ENCODE measurements around the gene GLI3. TPM values are rescaled to one million over a fixed set of nuclear protein-coding genes. Genes with fewer than 3 reads are reported as not detected.

Gene GLI3
- total RNA-seq, 1 experiment from 2014 or later = 46.2 TPM

DNA sequence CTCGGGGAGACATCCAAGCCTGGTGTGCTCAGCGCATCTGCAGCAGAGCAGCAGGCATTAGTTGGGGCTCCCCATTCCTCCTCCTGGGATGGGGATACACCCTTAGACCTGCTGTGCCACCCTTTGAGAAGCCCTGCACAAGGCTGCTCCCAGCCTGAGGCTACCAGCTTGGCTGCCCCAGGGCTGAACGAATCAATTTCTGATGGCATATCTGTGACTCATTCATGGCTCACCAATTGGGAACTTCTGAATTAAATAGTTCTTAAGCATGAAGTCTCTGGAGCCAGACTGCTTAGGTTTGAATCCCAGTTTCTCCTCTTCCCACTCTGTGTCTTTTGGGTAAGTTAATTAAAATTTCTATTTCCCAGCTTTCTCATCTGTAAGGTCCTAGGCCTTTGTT lies 16.3 kb upstream of the GLI3 start:
- ATAC-seq (no peak), DNase-seq (ENCODE audit: low spot score) (no peak)
- Mint-ChIP-seq H3K36me3 (peaks cover 17% of the 10 kb centered on the region; the same call in 1 of the 2 replicates), H3K4me1 (no peaks in the 10 kb centered on the region), H3K27ac (no peak overlapping the region), H3K27me3 (ENCODE audit: low read depth) (no peaks in the 10 kb centered on the region), H3K9me3 (peaks cover 25% of the 10 kb centered on the region), H3K4me3 (no peak overlapping the region)
- TF ChIP-seq ZNF219 (CRISPR knock-in tag; IDR thresholded peaks at IDR 0.05; ENCODE audit: borderline replicate concordance) (no peak), NFYB (CRISPR knock-in tag; conservative IDR thresholded peaks at IDR 0.05; ENCODE audit: low read depth) (no peak), ZNF317 (CRISPR knock-in tag; IDR thresholded peaks at IDR 0.05; ENCODE audit: borderline replicate concordance, low read depth) (no peak), RORB (CRISPR knock-in tag; IDR thresholded peaks at IDR 0.05) (no peak), ELF4 (CRISPR knock-in tag; IDR thresholded peaks at IDR 0.05; ENCODE audit: low read depth) (no peak), SMAD4 (CRISPR knock-in tag; IDR thresholded peaks at IDR 0.05) (no peak), CBFB (CRISPR knock-in tag; IDR thresholded peaks at IDR 0.05; ENCODE audit: low read depth) (no peak), NFATC4 (CRISPR knock-in tag; IDR thresholded peaks at IDR 0.05) (no peak), NFE2L1 (CRISPR knock-in tag; IDR thresholded peaks at IDR 0.05) (no peak)
- TF ChIP-seq, protein P1, sequence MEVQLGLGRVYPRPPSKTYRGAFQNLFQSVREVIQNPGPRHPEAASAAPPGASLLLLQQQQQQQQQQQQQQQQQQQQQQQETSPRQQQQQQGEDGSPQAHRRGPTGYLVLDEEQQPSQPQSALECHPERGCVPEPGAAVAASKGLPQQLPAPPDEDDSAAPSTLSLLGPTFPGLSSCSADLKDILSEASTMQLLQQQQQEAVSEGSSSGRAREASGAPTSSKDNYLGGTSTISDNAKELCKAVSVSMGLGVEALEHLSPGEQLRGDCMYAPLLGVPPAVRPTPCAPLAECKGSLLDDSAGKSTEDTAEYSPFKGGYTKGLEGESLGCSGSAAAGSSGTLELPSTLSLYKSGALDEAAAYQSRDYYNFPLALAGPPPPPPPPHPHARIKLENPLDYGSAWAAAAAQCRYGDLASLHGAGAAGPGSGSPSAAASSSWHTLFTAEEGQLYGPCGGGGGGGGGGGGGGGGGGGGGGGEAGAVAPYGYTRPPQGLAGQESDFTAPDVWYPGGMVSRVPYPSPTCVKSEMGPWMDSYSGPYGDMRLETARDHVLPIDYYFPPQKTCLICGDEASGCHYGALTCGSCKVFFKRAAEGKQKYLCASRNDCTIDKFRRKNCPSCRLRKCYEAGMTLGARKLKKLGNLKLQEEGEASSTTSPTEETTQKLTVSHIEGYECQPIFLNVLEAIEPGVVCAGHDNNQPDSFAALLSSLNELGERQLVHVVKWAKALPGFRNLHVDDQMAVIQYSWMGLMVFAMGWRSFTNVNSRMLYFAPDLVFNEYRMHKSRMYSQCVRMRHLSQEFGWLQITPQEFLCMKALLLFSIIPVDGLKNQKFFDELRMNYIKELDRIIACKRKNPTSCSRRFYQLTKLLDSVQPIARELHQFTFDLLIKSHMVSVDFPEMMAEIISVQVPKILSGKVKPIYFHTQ (CRISPR knock-in tag; IDR thresholded peaks at IDR 0.05) = no peak
- TF ChIP-seq, protein P2, sequence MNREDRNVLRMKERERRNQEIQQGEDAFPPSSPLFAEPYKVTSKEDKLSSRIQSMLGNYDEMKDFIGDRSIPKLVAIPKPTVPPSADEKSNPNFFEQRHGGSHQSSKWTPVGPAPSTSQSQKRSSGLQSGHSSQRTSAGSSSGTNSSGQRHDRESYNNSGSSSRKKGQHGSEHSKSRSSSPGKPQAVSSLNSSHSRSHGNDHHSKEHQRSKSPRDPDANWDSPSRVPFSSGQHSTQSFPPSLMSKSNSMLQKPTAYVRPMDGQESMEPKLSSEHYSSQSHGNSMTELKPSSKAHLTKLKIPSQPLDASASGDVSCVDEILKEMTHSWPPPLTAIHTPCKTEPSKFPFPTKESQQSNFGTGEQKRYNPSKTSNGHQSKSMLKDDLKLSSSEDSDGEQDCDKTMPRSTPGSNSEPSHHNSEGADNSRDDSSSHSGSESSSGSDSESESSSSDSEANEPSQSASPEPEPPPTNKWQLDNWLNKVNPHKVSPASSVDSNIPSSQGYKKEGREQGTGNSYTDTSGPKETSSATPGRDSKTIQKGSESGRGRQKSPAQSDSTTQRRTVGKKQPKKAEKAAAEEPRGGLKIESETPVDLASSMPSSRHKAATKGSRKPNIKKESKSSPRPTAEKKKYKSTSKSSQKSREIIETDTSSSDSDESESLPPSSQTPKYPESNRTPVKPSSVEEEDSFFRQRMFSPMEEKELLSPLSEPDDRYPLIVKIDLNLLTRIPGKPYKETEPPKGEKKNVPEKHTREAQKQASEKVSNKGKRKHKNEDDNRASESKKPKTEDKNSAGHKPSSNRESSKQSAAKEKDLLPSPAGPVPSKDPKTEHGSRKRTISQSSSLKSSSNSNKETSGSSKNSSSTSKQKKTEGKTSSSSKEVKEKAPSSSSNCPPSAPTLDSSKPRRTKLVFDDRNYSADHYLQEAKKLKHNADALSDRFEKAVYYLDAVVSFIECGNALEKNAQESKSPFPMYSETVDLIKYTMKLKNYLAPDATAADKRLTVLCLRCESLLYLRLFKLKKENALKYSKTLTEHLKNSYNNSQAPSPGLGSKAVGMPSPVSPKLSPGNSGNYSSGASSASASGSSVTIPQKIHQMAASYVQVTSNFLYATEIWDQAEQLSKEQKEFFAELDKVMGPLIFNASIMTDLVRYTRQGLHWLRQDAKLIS (CRISPR knock-in tag; IDR thresholded peaks at IDR 0.05; ENCODE audit: borderline replicate concordance) = no peak
- ChIA-PET POLR2A (interaction anchor here (0.6 kb wide), 1 partner anchor 1505 kb away, joined by 4 read pairs; the partner anchor contains the start of gene BLVRA), CTCF (no interaction called here)

DNA sequence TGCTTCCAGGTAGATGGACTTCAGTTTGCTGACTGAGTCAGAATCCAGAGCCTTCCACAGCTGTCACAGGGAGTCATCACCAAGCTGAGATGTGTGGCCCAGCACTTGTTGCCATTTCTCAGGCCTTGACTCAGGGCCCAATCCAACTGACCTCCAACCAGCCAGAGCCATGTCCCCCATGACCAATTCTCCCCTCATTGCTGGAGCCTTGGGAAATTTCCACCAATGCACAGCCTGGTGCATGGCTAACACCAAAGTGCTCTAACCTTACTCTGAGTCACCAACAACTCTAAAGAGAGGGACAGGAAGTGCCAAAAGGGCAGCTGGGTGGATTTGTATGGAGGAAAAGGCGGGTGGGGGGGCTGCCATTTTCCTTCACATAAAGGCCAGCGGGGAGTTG lies 13.4 kb upstream of the GLI3 start:
- no peak for ATAC-seq
- TF ChIP-seq FOXP1 (CRISPR knock-in tag; IDR thresholded peaks at IDR 0.05; ENCODE audit: borderline replicate concordance) (no peak), ZBTB21 (CRISPR knock-in tag; IDR thresholded peaks at IDR 0.05; ENCODE audit: borderline replicate concordance) (no peak), GTF2I (CRISPR knock-in tag; conservative IDR thresholded peaks at IDR 0.05) (no peak), ZNF317 (CRISPR knock-in tag; IDR thresholded peaks at IDR 0.05; ENCODE audit: borderline replicate concordance, low read depth) (no peak), KAT7 (CRISPR knock-in tag; IDR thresholded peaks at IDR 0.05; ENCODE audit: borderline replicate concordance) (no peak), TEAD4 (CRISPR knock-in tag; IDR thresholded peaks at IDR 0.05) (no peak), ZNF423 (CRISPR knock-in tag; IDR thresholded peaks at IDR 0.05) (no peak), SOX15 (CRISPR knock-in tag; IDR thresholded peaks at IDR 0.05) (no peak), ESRRA (CRISPR knock-in tag; IDR thresholded peaks at IDR 0.05; ENCODE audit: borderline replicate concordance) (no peak), ELF4 (CRISPR knock-in tag; IDR thresholded peaks at IDR 0.05; ENCODE audit: low read depth) (no peak), NR3C1 (CRISPR knock-in tag; conservative IDR thresholded peaks at IDR 0.05; ENCODE audit: low read depth) (no peak)
- TF ChIP-seq, protein P3, sequence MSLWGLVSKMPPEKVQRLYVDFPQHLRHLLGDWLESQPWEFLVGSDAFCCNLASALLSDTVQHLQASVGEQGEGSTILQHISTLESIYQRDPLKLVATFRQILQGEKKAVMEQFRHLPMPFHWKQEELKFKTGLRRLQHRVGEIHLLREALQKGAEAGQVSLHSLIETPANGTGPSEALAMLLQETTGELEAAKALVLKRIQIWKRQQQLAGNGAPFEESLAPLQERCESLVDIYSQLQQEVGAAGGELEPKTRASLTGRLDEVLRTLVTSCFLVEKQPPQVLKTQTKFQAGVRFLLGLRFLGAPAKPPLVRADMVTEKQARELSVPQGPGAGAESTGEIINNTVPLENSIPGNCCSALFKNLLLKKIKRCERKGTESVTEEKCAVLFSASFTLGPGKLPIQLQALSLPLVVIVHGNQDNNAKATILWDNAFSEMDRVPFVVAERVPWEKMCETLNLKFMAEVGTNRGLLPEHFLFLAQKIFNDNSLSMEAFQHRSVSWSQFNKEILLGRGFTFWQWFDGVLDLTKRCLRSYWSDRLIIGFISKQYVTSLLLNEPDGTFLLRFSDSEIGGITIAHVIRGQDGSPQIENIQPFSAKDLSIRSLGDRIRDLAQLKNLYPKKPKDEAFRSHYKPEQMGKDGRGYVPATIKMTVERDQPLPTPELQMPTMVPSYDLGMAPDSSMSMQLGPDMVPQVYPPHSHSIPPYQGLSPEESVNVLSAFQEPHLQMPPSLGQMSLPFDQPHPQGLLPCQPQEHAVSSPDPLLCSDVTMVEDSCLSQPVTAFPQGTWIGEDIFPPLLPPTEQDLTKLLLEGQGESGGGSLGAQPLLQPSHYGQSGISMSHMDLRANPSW (CRISPR knock-in tag; conservative IDR thresholded peaks at IDR 0.05; ENCODE audit: low read depth) = no peak
- TF ChIP-seq, protein P4, sequence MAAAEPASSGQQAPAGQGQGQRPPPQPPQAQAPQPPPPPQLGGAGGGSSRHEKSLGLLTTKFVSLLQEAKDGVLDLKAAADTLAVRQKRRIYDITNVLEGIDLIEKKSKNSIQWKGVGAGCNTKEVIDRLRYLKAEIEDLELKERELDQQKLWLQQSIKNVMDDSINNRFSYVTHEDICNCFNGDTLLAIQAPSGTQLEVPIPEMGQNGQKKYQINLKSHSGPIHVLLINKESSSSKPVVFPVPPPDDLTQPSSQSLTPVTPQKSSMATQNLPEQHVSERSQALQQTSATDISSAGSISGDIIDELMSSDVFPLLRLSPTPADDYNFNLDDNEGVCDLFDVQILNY (CRISPR knock-in tag; IDR thresholded peaks at IDR 0.05) = no peak
- TF ChIP-seq, protein P5, sequence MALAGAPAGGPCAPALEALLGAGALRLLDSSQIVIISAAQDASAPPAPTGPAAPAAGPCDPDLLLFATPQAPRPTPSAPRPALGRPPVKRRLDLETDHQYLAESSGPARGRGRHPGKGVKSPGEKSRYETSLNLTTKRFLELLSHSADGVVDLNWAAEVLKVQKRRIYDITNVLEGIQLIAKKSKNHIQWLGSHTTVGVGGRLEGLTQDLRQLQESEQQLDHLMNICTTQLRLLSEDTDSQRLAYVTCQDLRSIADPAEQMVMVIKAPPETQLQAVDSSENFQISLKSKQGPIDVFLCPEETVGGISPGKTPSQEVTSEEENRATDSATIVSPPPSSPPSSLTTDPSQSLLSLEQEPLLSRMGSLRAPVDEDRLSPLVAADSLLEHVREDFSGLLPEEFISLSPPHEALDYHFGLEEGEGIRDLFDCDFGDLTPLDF (CRISPR knock-in tag; IDR thresholded peaks at IDR 0.05) = no peak

More for the DNA sequence above, 13.4 kb upstream of the GLI3 start:
- no peaks in the 10 kb centered on the region for H3K27me3 Mint-ChIP-seq (ENCODE audit: low read depth)
- no peak for DNase-seq (ENCODE audit: low spot score)
- CTCF ChIA-PET = no interaction called here
- H3K4me1 Mint-ChIP-seq = no peaks in the 10 kb centered on the region
- no peak overlapping the region for H3K4me3 Mint-ChIP-seq
- no peak overlapping the region for H3K27ac Mint-ChIP-seq
- POLR2A ChIA-PET = no interaction called here
- peaks cover 20% of the 10 kb centered on the region for H3K9me3 Mint-ChIP-seq
- peaks cover 17% of the 10 kb centered on the region; the same call in 1 of the 2 replicates for H3K36me3 Mint-ChIP-seq

All from WTC11 (cell line).